Skeletal muscle cell (primary cell): ENCODE measurements around the gene CDC42BPB.

Experiments used
- DNase-seq: peaks from one replicate; pipeline ENCODE4 v3.0.0-alpha.2; 2010; ENCODE audit warnings: low read depth
- H3K4me3 ChIP-seq: 2 replicates; pipeline ENCODE4 v1.5.1; 2011; ENCODE audit warnings: low read depth, mild to moderate bottlenecking, control low read depth, low read length, moderate library complexity

Gene CDC42BPB

GRCh38 chr14:103097244-103097993 lies 40.1 kb upstream of the CDC42BPB start:
- H3K4me3 ChIP-seq: no peak overlapping the region
- no peak for DNase-seq

GRCh38 chr14:103096387-103096786 lies 39.0 kb upstream of the CDC42BPB start:
- no peak overlapping the region for H3K4me3 ChIP-seq
- no peak for DNase-seq

GRCh38 chr14:103095210-103095778 lies 37.9 kb upstream of the CDC42BPB start:
- DNase-seq: no peak
- H3K4me3 ChIP-seq: no peak overlapping the region

DNA sequence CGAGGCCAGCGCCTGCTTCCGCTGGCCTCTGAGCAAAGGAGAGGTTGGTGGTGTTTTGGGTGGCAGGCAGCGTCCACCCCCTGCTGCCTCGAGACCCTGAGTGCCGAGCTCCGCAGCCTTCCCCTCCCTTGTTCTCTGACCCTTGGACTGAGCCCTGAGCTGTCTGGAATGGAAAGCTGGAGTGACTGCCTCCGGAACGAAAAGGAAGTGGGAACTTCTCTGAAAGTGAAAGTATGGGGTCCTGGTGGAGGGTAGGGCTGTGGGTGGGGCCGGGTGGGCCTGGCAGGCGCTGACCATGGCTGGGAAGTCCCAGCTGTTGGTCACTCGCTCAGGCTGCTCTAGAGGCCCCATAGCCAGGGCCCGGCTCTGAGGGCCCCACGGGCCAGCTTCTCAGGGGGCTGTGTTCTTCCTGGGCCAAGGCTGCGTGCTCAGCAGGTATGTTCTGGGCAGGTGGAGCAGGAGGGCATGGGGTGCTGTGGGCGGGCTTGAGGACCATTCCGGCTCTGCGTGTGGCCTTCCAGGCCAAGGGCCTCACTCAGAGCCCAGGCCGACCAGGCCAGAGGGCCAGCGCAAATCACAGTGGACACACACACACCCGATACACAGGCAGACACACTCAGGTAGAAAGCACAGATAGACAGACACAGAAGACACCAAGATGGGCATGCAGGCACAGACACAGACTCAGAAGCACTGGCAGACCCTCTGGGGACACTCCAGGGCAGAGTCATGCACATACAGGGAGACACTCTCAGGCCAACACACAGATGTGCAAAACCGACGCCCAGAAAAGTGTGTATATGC lies 37.3 kb upstream of the CDC42BPB start, which contains the start of gene EXOC3L4:
Gene EXOC3L4, plus strand, starts transcription at position 320 of the 804 bp plus-strand sequence. CDS start 5,495 bp downstream, outside the sequence.
- DNase-seq: no peak
- H3K4me3 ChIP-seq: no peak within 1 kb of the TSS

GRCh38 chr14:103093856-103094405 lies 36.6 kb upstream of the CDC42BPB start:
- H3K4me3 ChIP-seq: no peak overlapping the region
- DNase-seq: no peak

DNA sequence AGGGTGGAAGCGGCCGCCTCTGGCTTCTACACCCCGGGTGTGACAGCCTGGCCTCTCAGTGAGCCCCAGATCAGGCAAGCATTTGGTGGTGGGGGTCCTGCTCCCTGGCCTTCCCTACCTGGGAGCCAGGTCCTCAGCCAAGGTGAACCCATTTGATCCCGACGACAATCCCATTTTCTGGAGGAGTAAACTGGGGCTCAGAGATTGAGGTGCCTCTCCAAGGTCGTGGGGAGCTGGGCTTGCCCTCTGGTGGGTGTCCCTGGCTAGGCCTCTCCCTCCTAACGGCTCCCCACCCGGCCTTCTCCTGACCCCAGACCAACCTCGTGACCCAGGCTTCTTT lies 34.5 kb upstream of the CDC42BPB start:
- H3K4me3 ChIP-seq: peak overlapping the region; percentile 36
- no peak for DNase-seq

- peak overlapping the region; percentile 36 for H3K4me3 ChIP-seq
- DNase-seq: no peak
These were observed 33.9 kb upstream of the CDC42BPB start for GRCh38 chr14:103091041-103091882.

DNA sequence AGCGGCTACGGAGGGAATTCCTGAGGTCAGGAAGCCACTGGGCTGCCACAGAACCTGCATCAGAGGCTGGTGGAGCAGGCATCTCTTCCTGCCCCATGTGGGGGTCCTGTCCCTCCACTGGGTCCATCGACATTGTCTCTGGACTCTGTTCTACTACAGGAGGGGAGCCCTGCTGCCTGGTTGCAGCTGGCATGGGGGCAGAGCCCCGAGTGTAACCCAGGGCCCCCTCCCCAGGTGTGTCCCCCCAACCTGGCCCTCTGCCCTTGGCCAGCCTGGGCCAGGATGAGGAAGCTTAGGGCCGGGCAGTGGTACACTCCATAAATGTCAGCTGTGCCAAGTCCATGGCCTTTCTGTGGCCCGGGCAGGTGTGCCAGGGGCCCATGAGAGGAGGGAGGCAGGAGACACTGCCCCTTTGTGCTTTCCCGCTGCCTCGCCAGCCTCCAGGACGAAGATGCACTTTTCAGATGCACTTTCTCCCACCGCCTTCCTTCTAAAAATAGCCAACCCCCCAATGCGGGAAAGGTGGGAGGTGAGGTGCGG lies 33.2 kb upstream of the CDC42BPB start:
- H3K4me3 ChIP-seq: no peak overlapping the region
- no peak for DNase-seq

GRCh38 chr14:103089386-103090335 lies 32.3 kb upstream of the CDC42BPB start:
- DNase-seq: no peak
- no peak overlapping the region for H3K4me3 ChIP-seq

- H3K4me3 ChIP-seq: no peak overlapping the region
- DNase-seq: no peak
These were observed 31.6 kb upstream of the CDC42BPB start for GRCh38 chr14:103088921-103089320.

- no peak overlapping the region for H3K4me3 ChIP-seq
- DNase-seq: no peak
These were observed 30.0 kb upstream of the CDC42BPB start for GRCh38 chr14:103087343-103087835.

GRCh38 chr14:103086771-103087342 lies 29.5 kb upstream of the CDC42BPB start:
- no peak overlapping the region for H3K4me3 ChIP-seq
- no peak for DNase-seq

GRCh38 chr14:103085106-103086091 lies 28.1 kb upstream of the CDC42BPB start:
- DNase-seq: no peak

DNA sequence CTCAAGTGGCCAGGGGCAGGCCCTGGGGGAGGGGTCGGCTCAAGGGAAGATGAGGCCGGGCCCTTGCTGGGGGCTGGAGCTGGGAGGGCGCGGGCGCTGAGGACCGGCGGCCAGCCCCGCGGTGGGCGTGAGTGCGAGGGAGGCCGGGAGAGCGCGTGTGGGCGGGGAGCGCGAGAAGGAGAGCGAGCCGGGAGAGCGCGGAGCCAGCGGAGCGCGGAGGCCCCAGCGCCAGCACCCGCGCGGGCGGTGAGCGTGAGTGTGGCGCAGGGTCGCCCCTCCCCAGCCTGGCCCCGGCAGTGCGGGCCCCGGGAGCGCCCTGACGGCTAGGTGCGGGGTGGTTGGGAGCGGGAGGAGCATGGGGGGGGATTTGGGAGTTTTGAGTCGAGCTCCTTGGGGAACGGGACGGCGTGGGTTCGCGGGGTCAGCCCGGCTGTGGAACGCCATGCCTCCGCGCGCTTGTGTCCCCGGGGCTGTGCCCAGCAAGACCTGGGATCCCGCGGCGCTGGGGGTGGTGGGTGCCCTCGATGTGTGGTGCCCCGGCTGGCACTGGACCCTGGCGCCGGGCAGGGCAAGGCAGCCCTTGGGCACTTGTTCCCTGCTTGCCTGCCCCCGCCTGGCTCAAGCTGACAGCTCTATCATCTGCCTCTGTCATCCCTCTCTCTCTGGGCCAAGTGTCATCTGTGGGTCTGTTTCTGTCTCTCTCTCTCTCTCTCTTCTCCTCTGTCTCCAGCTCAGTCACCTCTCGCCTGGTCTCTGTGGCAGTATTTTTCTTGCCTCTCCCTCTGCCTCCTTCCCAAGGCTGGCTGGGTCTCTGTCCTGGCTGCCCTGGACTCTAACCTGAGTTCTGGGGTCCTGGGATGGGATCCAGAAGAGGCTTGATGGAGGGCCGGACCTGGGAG lies 26.9 kb upstream of the CDC42BPB start, which contains the start of gene LBHD2:
Gene LBHD2, plus strand, starts transcription at position 190 of the 899 bp plus-strand sequence. CDS start 1,803 bp downstream, outside the sequence.
- no peak for DNase-seq
- H3K4me3 ChIP-seq: peak within 1 kb of the TSS; percentile 13

More at GRCh38 chr14:103085106-103086091, 28.1 kb upstream of the CDC42BPB start:
- H3K4me3 ChIP-seq: no peak overlapping the region

- no peak overlapping the region for H3K4me3 ChIP-seq
- no peak for DNase-seq
These were observed 24.6 kb upstream of the CDC42BPB start for GRCh38 chr14:103081951-103082350.
